HG03442 (cell line): Measurements from ENCODE around the gene CSNK2B.

Source experiments
- ATAC-seq: cut with Tn5 transposase; IDR thresholded peaks from one replicate; pipeline ENCODE4 v1.9.1; 2021; ENCODE audit warnings: mild to moderate bottlenecking, moderate library complexity; ENCODE audit not compliant: unreplicated experiment

Gene CSNK2B

DNA sequence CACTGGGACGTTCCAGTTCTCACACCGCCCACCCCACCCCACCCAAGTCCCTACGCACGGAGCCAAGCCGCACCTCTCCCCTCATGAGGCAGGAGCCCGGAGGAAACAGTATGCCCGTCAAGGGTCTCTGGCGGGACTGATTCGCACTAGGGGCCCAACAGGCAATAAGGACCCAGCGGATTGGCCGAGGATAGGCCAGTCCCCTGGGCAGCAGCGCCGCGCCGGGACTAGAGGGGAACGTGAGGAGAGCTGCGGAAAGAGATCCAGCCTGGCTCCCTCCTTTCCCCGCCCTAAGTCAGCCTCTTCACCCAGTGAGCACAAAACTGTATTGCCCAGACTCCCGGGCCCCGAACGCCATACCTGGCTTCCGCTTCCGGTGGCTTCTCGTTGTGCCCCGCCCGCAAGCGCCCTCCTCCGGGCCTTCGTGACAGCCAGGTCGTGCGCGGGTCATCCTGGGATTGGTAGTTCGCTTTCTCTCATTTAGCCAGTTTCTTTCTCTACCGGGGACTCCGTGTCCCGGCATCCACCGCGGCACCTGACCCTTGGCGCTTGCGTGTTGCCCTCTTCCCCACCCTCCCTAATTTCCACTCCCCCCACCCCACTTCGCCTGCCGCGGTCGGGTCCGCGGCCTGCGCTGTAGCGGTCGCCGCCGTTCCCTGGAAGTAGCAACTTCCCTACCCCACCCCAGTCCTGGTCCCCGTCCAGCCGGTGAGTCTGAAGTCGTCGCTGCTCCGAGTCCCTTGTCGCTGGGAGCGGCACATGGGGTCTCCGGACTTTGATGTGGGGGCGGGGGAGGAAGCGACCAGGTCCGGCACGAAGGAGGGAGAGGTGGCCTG, at the start of gene CSNK2B:
CSNK2B (plus strand) TSS at position 580 of the 836 bp plus-strand sequence. CDS start 752 bp downstream, outside the sequence.
- ATAC-seq: peak; percentile 83

DNA sequence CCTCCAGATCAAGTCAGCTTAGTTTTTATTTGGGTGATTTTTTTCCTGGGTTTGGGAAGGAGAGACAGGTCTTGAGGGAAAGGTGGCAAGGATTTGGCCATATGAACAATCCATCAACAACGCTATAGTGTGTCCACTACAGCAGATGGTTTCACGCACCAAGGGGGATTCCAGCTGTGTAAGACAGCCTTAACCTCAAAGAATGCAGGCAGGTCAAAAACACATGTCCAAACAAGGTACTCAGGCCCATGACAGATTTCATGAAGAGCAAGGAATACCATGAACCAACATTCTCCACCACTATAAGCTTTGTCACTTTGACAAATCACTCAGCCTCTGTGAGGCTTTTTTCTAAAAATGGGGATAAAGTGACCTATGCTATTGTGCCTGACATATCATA, 48.9 kb upstream of the CSNK2B start:
- ATAC-seq: no peak

DNA sequence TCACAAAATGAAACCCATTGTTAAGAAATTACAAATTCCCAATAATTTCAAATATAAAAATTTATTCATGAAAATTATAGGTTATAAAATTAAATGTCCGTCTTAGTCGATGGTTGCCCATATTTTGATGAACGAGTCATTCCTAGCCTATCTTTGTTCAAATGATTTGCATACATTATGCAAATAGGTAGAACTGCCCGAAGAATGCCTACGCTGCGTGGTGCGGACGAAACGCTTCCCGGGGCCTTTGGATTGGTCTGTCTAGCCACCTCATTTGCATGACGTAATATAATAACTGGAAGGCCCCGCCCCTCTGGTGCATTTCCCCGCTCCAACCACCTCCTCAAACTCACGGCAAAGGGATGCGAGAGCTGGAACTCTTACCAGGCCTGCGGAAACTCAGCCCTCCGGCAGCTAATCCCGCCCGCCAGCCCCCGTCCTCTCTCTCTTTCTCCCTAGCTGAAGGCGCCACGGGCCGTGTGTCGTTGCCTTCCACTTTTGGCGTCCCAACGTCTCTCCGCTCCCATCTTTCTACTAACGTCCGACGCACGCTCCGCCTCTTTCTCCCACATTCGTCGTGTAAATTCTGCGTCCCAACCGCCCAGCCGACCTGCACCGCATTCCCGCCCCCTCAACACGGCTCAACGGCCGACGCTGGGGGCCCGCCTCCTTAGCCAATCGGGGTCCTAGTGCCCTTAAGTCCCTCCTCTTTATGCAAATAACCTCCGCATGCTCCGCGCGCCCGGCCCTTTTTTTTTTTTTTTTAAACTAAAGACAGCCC, 45.9 kb upstream of the CSNK2B start:
- ATAC-seq: peak; percentile 77

DNA sequence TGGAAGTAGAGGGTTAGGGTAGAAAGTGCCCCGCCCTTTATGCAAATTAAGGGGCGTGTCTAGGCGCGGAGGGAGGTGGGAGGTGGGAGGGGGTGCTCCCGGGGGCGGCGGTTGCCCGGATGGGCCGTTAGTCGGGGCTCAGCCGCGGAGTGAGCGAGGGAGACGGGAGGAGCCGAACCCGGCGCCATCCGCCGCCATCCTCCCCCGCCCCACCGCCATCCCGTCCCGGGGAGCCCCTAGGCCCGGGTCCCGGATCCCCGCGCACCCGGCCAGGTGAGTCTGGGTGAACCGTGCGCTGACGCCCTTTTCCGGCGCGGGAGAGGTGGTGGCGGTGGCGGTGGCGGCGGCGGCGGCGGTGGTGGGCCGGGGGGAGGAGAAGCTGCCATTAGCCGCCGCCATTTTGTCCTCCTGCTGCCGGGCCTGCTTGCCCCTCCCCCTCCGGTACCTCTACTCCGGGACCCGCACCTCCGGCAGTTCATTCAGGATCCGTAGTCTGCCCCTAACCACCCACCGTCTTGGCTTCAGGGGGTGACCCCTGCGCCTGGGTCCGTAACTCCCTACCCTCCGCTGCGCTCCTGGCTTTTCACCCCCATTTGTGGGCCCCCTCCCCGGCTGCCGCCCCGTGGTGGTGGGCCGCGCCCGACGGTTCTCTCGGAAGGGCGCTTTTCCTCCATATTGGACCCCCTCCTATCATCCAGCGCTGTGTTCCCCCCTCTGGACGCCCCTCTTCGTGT, 45.1 kb upstream of the CSNK2B start, which contains the start of gene PRRC2A:
PRRC2A (plus strand) TSS at position 130 of the 734 bp plus-strand sequence. CDS start 2,075 bp downstream, outside the sequence.
- peak; percentile 53 for ATAC-seq

DNA sequence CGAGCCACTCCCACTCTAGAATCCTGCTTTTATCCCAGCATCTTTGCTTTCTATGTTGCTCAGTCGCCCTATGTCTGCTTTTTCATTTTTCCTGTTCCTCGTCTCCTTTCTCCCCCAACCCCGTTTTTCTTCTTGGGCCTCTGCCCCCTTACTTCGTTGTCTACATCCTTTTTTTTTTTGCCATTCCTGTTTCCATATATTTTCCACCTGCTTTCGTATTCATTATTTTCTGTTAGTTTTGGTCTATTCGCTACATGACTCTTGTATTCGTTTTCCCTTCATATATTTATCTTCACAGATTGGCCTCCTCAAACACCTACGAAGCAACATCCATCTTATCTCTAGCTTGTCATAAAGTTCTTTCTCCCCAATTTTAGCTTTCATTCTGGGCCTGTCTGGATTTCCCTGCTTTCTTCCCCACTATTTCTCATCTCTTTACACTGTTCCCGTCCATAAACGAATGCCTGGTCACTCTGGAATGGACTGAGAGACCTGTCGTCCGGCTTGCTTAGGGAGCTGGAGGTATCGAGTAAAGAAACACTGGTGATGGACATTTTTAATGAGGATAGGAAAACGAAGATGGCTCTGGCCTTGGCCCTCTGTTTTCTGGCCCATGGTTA, 44.5 kb upstream of the CSNK2B start:
- ATAC-seq: no peak

DNA sequence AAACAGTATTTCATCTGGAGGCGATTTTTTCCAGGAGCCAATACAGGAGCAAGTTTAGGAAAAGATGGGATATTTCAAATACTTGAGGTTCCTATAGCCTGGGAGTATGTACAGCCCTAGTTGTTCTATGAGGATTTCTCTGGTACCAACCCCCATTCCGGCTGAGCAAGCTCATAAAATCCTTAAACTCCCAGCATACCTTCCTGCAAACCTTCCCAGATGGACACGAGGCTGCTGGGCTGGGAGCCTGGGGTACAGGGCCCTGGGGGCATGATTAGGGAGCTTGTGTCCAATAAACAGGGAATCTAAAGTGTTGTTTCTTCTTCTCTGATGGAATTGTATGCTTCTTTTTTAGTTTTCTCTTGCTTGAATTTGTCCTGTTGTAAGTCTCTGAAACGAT, 43.9 kb upstream of the CSNK2B start:
- no peak for ATAC-seq

DNA sequence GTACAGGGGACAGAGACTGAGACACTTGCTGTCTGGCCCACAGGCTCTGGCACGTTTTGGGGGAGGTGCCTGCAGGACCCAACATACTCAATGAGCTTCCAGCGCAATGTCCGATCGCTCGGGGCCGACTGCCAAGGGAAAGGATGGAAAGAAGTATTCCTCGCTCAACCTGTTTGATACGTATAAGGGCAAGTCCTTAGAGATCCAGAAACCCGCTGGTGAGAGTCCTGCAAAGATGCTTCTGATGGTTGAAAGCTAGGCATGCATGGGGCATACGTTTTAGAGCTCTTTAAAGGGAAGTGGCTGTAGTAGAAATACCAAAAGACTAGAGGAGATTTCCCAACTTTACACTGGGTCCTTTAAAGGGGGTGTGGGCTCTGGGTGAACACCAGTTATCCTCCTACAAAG, 43.2 kb upstream of the CSNK2B start:
- ATAC-seq: no peak

DNA sequence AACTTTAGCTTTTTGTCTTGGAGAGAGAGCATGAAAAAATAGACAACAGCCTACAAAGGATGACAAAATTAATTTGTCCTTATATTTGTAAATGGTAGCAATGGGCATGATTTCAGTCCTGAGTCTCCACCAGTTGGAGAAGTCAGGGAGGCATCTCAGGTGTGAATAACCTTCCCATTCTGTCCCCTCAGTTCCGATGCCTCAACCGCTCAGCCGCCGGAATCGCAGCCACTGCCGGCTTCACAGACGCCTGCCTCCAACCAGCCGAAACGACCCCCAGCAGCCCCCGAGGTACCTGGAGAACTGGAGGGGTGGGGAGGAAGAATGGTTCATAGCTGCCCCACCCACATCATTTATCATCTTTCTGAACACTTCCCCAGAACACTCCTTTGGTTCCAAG, 41.8 kb upstream of the CSNK2B start:
- no peak for ATAC-seq

DNA sequence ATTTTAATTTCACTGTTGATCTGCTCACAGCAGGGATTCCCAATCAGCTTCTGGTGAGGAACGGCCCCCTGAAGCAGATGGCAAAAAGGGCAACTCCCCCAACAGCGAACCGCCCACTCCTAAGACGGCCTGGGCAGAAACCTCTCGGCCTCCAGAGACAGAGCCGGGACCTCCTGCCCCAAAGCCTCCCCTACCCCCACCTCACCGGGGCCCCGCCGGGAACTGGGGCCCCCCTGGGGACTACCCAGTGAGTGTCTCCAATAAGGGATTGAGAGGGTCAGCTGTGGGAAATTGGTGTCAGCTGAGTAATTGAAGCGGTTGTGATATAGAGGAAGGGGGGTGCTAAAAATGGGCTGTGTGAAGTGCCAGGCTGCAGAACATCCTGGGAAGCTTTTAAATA, 38.9 kb upstream of the CSNK2B start:
- no peak for ATAC-seq

DNA sequence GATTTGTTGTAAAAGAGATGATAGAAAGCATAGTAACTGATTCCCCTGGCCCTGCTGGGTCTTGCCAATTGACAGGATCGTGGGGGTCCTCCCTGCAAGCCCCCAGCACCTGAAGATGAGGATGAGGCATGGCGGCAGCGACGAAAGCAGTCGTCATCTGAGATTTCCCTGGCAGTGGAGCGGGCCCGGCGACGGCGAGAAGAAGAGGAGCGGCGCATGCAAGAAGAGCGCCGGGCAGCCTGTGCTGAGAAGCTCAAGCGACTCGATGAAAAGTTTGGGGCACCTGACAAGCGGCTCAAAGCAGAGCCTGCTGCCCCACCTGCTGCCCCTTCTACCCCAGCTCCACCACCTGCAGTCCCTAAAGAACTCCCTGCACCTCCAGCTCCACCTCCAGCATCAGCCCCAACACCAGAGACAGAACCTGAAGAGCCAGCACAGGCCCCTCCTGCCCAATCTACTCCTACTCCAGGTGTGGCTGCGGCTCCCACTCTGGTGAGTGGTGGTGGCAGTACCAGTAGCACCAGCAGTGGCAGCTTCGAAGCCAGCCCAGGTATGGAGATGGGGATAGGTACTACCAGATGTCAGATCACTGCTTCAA, 38.1 kb upstream of the CSNK2B start:
- ATAC-seq: no peak

DNA sequence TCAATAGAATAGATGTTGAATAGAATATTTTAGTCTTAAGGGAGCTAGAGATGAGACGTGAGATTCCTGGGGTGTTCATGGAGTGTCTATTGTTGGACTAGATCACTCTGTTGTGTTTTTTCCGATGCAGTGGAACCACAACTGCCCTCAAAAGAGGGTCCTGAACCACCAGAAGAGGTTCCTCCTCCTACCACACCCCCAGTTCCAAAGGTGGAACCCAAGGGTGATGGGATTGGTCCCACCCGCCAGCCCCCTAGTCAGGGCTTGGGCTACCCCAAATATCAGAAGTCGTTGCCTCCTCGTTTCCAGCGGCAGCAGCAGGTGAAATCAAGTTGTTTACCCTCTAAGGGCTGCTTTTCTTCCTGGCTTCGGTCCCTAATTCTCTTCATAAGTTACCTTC, 36.9 kb upstream of the CSNK2B start:
- no peak for ATAC-seq

DNA sequence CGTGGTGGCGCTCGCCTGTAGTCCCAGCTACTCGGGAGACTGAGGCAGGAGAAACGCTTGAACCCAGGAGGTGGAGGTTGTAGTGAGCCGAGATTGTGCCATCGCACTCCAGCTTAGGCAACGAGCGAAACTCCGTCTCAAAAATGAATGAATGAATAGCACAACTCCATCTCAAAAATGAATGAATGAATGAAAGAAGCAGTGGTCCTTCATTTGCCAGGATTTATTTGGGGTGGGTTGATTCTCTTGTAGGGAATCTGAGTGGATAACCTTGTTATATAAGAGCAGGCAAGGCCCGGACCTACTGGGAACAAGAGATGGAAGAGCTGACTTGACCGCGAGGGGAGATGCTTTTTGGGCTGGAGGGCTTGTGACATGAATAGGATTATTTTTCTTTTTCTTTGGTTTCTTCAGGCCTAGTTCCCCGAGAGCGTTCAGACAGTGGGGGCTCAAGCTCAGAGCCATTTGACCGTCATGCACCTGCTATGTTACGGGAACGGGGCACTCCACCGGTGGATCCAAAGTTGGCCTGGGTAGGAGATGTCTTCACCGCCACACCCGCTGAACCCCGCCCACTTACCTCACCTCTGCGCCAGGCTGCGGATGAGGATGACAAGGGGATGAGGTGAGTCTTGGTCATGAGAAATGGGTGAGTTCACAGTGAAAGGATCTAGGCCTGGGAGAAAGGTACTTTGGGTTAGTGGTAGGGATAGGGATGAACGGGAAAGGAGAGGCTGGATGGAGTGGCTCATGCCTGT, 35.5 kb upstream of the CSNK2B start:
- ATAC-seq: no peak

DNA sequence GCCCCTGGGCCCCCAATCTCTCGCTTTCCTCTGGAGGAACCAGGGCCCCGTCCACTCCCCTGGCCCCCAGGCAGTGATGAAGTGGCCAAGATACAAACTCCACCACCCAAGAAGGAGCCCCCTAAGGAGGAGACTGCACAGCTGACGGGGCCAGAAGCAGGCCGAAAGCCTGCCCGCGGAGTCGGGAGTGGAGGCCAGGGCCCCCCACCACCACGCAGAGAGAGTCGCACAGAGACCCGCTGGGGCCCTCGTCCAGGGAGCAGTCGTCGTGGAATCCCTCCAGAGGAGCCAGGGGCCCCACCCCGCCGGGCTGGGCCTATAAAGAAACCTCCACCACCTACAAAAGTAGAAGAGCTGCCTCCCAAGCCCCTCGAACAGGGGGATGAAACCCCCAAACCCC, 34.7 kb upstream of the CSNK2B start:
- ATAC-seq: no peak

DNA sequence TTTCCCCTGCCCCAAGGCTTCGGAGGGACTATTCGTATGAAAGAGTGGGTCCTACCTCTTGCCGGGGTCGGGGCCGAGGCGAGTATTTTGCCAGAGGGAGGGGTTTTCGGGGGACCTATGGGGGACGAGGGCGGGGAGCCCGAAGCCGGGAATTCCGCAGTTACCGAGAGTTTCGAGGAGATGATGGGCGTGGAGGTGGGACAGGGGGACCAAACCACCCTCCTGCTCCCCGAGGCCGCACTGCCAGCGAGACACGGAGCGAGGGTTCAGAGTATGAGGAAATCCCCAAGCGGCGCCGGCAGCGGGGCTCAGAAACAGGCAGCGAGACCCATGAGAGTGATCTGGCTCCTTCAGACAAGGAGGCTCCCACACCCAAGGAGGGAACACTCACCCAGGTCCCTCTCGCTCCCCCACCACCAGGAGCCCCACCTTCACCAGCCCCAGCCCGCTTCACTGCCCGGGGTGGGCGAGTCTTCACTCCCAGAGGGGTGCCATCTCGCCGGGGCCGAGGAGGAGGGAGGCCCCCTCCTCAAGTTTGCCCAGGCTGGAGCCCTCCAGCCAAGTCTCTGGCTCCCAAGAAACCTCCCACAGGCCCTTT, 34.1 kb upstream of the CSNK2B start:
- no peak for ATAC-seq

DNA sequence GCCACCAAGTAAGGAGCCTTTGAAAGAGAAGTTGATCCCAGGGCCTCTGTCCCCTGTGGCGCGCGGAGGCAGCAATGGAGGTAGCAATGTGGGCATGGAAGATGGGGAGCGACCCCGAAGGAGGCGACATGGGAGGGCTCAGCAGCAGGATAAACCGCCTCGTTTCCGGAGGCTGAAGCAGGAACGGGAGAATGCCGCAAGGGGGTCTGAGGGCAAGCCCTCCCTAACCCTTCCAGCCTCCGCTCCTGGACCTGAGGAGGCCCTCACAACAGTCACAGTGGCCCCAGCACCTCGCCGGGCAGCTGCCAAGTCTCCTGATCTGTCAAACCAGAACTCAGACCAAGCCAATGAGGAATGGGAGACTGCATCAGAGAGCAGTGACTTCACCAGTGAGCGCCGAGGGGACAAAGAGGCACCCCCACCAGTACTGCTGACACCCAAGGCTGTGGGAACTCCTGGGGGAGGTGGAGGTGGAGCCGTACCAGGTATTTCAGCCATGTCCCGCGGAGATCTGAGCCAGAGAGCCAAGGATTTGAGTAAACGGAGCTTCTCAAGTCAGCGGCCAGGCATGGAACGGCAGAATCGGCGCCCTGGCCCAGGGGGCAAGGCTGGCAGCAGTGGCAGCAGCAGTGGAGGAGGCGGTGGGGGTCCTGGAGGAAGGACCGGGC, 33.5 kb upstream of the CSNK2B start:
- no peak for ATAC-seq

DNA sequence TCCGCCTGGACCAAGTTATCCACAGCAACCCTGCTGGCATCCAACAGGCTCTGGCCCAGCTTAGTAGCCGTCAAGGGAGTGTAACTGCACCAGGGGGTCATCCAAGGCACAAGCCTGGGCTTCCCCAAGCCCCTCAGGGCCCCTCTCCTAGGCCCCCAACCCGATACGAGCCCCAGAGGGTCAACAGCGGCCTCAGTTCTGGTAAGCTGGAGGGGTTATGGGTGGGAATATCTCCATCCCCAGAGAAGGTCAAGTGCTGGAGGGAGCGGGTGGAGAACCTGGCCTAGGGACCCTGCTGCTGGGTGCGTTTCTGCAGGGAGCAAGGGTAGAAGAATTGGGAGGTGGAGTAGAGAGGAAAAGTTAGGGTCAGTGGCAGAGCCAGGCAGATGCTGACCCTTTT, 32.4 kb upstream of the CSNK2B start:
- no peak for ATAC-seq

DNA sequence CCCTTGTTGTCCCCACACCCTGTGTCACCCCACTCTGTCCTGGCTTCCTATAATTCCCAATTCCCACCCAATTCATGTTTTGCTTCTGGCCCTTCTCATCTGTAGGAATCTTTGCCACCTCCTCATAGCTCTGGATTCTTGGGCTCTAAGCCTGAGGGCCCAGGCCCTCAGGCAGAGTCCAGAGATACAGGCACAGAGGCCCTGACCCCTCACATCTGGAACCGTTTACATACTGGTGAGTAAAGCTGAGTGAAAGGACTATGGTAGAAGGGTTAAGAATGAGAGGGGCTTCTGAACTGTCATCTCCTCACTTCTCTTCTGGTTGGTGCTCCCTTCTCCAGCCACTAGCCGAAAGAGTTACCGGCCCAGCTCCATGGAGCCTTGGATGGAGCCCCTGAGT, 31.7 kb upstream of the CSNK2B start:
- ATAC-seq: no peak

DNA sequence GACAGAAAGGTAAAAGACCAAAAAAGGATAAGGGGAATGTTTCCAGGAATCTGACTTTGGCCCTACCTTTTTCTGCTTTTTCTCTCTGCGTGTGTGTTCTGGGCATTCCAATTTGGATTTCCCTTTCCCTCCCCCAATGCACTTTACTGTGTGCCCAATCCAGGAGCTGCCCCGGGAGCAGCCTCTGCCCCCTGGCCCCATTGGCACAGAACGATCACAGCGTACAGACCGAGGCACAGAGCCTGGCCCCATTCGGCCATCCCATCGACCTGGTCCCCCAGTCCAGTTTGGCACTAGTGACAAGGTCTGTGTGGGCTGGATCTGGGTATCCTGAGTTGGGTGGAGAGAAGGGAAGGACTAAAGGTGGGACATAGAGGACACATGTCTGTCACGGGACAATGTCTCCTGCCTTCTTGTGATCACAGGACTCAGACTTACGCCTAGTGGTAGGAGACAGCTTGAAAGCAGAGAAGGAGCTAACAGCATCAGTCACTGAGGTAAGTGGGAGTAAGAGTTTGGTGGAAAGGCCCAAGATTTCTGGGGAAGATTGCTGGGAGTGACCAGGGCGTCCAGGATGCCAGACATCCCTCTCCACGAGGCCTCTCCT, 30.8 kb upstream of the CSNK2B start:
- no peak for ATAC-seq
